Liver (tissue), 9 donors: ENCODE data around the gene HPCAL1. TPM values are rescaled to one million over a fixed set of nuclear protein-coding genes. Genes with fewer than 3 reads are reported as not detected.
"Not testable (repeated sequence)": the region's sequence is repeated elsewhere in the genome, so short reads cannot be mapped to it uniquely, and the experiment has no call there.

Source experiments
- DNase-seq: peaks from one replicate; pipeline ENCODE4 v3.0.0-alpha.2; 2017; ENCODE audit warnings: low spot score
- H3K27ac ChIP-seq, 2 donors: one replicate each; pipeline ENCODE4 v1.7.0; 2013; ENCODE audit warnings: inconsistent platforms in 2 of 2, low read length in 2 of 2, control low read depth in 1 of 2, low read depth in 1 of 2, mild to moderate bottlenecking in 1 of 2
- H3K27me3 ChIP-seq, 4 donors: one replicate each; pipeline versions ENCODE4 v1.6.1 to v1.7.0; 2013; ENCODE audit warnings: low read length in 3 of 4, inconsistent platforms in 1 of 4, mild to moderate bottlenecking in 1 of 4, moderate library complexity in 1 of 4; ENCODE audit not compliant: control insufficient read depth in 4 of 4, insufficient read depth in 4 of 4
- H3K36me3 ChIP-seq, 4 donors: one replicate each; pipeline versions ENCODE4 v1.6.1 to v1.7.0; 2013; ENCODE audit warnings: low read length in 3 of 4, mild to moderate bottlenecking in 3 of 4, low read depth in 1 of 4, moderate library complexity in 1 of 4; ENCODE audit not compliant: control insufficient read depth in 4 of 4, insufficient read depth in 3 of 4
- H3K4me1 ChIP-seq, 4 donors: one replicate each; pipeline versions ENCODE4 v1.6.1 to v1.7.0; 2013; ENCODE audit warnings: low read length in 3 of 4, mild to moderate bottlenecking in 3 of 4, moderate library complexity in 1 of 4; ENCODE audit not compliant: control insufficient read depth in 4 of 4, insufficient read depth in 4 of 4
- H3K4me3 ChIP-seq, 3 donors: one replicate each; pipeline versions ENCODE4 v1.6.1 to v1.7.0; 2013; ENCODE audit warnings: low read length in 3 of 3, control low read depth in 1 of 3, low read depth in 1 of 3, mild to moderate bottlenecking in 1 of 3
- H3K9ac ChIP-seq, 2 donors: one replicate each; pipeline ENCODE4 v1.7.0; 2013; ENCODE audit warnings: low read length in 2 of 2, mild to moderate bottlenecking in 2 of 2, moderate library complexity in 2 of 2, control low read depth in 1 of 2, low read depth in 1 of 2
- H3K9me3 ChIP-seq, 4 donors: one replicate each; pipeline versions ENCODE4 v1.6.1 to v1.7.0; 2013; ENCODE audit warnings: low read length in 3 of 4; ENCODE audit not compliant: control insufficient read depth in 4 of 4
- CTCF ChIP-seq: fragments of 150-350 bp; IDR thresholded peaks from 2 replicates; pipeline ENCODE4 v1.5.1; 2017; ENCODE audit warnings: improper control_type of control experiment, low read depth, low read length; ENCODE audit not compliant: missing input control
- FOXA2 ChIP-seq: IDR thresholded peaks from 2 replicates; pipeline ENCODE4 v1.6.1; 2016; ENCODE audit warnings: antibody characterized with exemption
- GABPA ChIP-seq, 2 donors: IDR thresholded peaks in 1 of 2; conservative IDR thresholded peaks in 1 of 2; 2 replicates each; pipeline ENCODE4 v1.6.1; 2016; ENCODE audit warnings: antibody characterized with exemption in 2 of 2, mild to moderate bottlenecking in 1 of 2, moderate library complexity in 1 of 2
- HNF4A ChIP-seq, 2 donors: conservative IDR thresholded peaks; 2 replicates each; pipeline ENCODE4 v1.6.1; 2016; ENCODE audit warnings: antibody characterized with exemption in 2 of 2, mild to moderate bottlenecking in 2 of 2
- HNF4G ChIP-seq: IDR thresholded peaks from 2 replicates; pipeline ENCODE4 v1.6.1; 2016; ENCODE audit warnings: antibody characterized with exemption
- JUND ChIP-seq, 2 donors: IDR thresholded peaks; 2 replicates each; pipeline ENCODE4 v1.6.1; 2016; ENCODE audit warnings: antibody characterized with exemption in 2 of 2
- MAX ChIP-seq: IDR thresholded peaks from 2 replicates; pipeline ENCODE4 v1.6.1; 2016; ENCODE audit warnings: antibody characterized with exemption
- NR2F2 ChIP-seq: IDR thresholded peaks from 2 replicates; pipeline ENCODE4 v1.6.1; 2016; ENCODE audit warnings: antibody characterized with exemption
- RAD21 ChIP-seq, 2 donors: IDR thresholded peaks; 2 replicates each; pipeline ENCODE4 v1.6.1; 2016; ENCODE audit warnings: antibody characterized with exemption in 2 of 2, mild to moderate bottlenecking in 2 of 2
- RXRA ChIP-seq, 2 donors: IDR thresholded peaks; 2 replicates each; pipeline ENCODE4 v1.6.1; 2017 to 2018; ENCODE audit warnings: antibody characterized with exemption in 2 of 2, mild to moderate bottlenecking in 1 of 2
- SP1 ChIP-seq: IDR thresholded peaks from 2 replicates; pipeline ENCODE4 v1.6.1; 2018; ENCODE audit warnings: antibody characterized with exemption, mild to moderate bottlenecking
- TAF1 ChIP-seq: conservative IDR thresholded peaks from 2 replicates; pipeline ENCODE4 v1.6.1; 2016; ENCODE audit warnings: antibody characterized with exemption, mild to moderate bottlenecking
- YY1 ChIP-seq: IDR thresholded peaks from 2 replicates; pipeline ENCODE4 v1.6.1; 2016; ENCODE audit warnings: antibody characterized with exemption, mild to moderate bottlenecking
- WGBS: extraction: QIAGEN DNeasy Blood & Tissue Kit; methylation state at CpG from one replicate; pipeline ENCODE4 v1.1.7; 2013; 5-methylcytosine and 5-hydroxymethylcytosine counted together
- polyA plus RNA-seq, 2 donors: library from polyadenylated mRNA; stranded (reverse) in 1 of 2; unstranded in 1 of 2; fragments of 200-250 nt in 1 of 2; fragments of >200 nt in 1 of 2; fragmentation: Nextera tagmentation in 1 of 2; extraction: Ambion mirVana in 1 of 2; gene quantifications; one replicate each; pipeline versions ENCODE4 v1.2.1 to v1.2.3, GENCODE V29; 2013 to 2015
- total RNA-seq, 2 donors: library from RNA; depleted of rRNA; stranded (reverse); fragments of >200 nt; gene quantifications; one replicate each; pipeline ENCODE4 v1.2.3, GENCODE V29; 2014
- donor health status: healthy.
- donor health status: healthy.
- donor health status: healthy.
- donor health status: healthy.
- donor health status: healthy.

HPCAL1 gene
- total and polyA plus RNA-seq, 4 donors = 17.3 to 27.9 (median 22.9) TPM

- Histone ChIP-seq H3K27me3 (no peaks in the 10 kb centered on the region), H3K36me3 (no peaks in the 10 kb centered on the region), H3K9me3 (no peaks in the 10 kb centered on the region), H3K4me3 (no peak overlapping the region), H3K9ac (no peak overlapping the region), H3K4me1 (peaks cover under 1 to 20% (median 15%) of the 10 kb centered on the region in 4 donors), H3K27ac (no peak overlapping the region)
- no peak for DNase-seq
- TF ChIP-seq HNF4A (conservative IDR thresholded peaks at IDR 0.05) = no peak
- no peak for TF ChIP-seq FOXA2
- no peak for TF ChIP-seq GABPA (IDR thresholded peaks at IDR 0.05 in 1 of 2, conservative IDR thresholded peaks at IDR 0.05 in 1 of 2)
- TF ChIP-seq YY1 = no peak
- no peak for TF ChIP-seq RAD21 (IDR thresholded peaks at IDR 0.05)
- TF ChIP-seq NR2F2 = no peak
- TF ChIP-seq SP1 = no peak
- 91% methylated on average over 4 of the region's 4 CpGs for WGBS
Measured at GRCh38 chr2:10292033-10292432, 10.7 kb upstream of the HPCAL1 start.

GRCh38 chr2:10293603-10294002 is 9.1 kb upstream of the HPCAL1 start:
- H3K4me3 ChIP-seq = no peak overlapping the region
- no peaks in the 10 kb centered on the region for H3K27me3 ChIP-seq
- H3K4me1 ChIP-seq = peaks cover 0 to 7% (median 4%) of the 10 kb centered on the region in 4 donors

GRCh38 chr2:10294077-10294476 is 8.6 kb upstream of the HPCAL1 start:
- Histone ChIP-seq H3K9me3 (no peaks in the 10 kb centered on the region), H3K4me1 (peaks cover 0 to 2% (median 0%) of the 10 kb centered on the region in 4 donors), H3K9ac (no peak overlapping the region), H3K27me3 (no peaks in the 10 kb centered on the region), H3K4me3 (no peak overlapping the region), H3K36me3 (no peaks in the 10 kb centered on the region), H3K27ac (no peak overlapping the region)
- TF ChIP-seq JUND (IDR thresholded peaks at IDR 0.05) (no peak), RAD21 (IDR thresholded peaks at IDR 0.05) (no peak), HNF4G (no peak), TAF1 (no peak), RXRA (IDR thresholded peaks at IDR 0.05) (no peak), MAX (no peak), SP1 (no peak)
- no peak for DNase-seq
- 95% methylated on average over 1 of the region's 1 CpG for WGBS

More at GRCh38 chr2:10293603-10294002, 9.1 kb upstream of the HPCAL1 start:
- H3K9me3 ChIP-seq = no peaks in the 10 kb centered on the region
- no peak for DNase-seq
- no peaks in the 10 kb centered on the region for H3K36me3 ChIP-seq
- H3K9ac ChIP-seq = no peak overlapping the region
- TF ChIP-seq RAD21 (IDR thresholded peaks at IDR 0.05) (no peak), CTCF (no peak), HNF4G (no peak)
- H3K27ac ChIP-seq = no peak overlapping the region

- not testable (repeated sequence) for H3K4me1 ChIP-seq, H3K4me3 ChIP-seq, H3K9ac ChIP-seq, H3K36me3 ChIP-seq, H3K27me3 ChIP-seq, H3K27ac ChIP-seq, H3K9me3 ChIP-seq, DNase-seq
- WGBS = 69% methylated on average over 4 of the region's 4 CpGs
Measured at GRCh38 chr2:10295649-10296048, 7.1 kb upstream of the HPCAL1 start.
